CD4-positive, CD25-positive, alpha-beta regulatory T cell (primary cell): ENCODE measurements around the gene SRC. TPM values are rescaled to one million over a fixed set of nuclear protein-coding genes. Genes with fewer than 3 reads are reported as not detected.

ENCODE experiments used
- ATAC-seq, 2 donors: fragments of 150-1000 bp; cut with Tn5 transposase; one replicate each; pipeline ENCODE4 v1.10.0; 2021; ENCODE audit warnings: low read depth in 2 of 2, moderate number of reproducible peaks in 2 of 2, moderate library complexity in 1 of 2
- DNase-seq, 3 donors: peaks; one replicate each; pipeline versions ENCODE4 v3.0.0 to v3.0.0-alpha.2; 2012 to 2022; ENCODE audit warnings: mixed read lengths in 1 of 3
- H3K27ac ChIP-seq: one replicate; pipeline ENCODE4 v1.7.0; 2013; ENCODE audit warnings: mild to moderate bottlenecking, low read length; ENCODE audit not compliant: insufficient read depth, poor library complexity, severe bottlenecking
- H3K27me3 ChIP-seq: one replicate; pipeline ENCODE4 v1.7.0; 2013; ENCODE audit warnings: low read length; ENCODE audit not compliant: control insufficient read depth, insufficient read depth
- H3K36me3 ChIP-seq: one replicate; pipeline ENCODE4 v1.7.0; 2013; ENCODE audit warnings: mild to moderate bottlenecking, low read length, moderate library complexity; ENCODE audit not compliant: control insufficient read depth, insufficient read depth
- H3K4me1 ChIP-seq: 2 replicates; pipeline ENCODE4 v1.7.0; 2013; ENCODE audit warnings: mild to moderate bottlenecking, low read length; ENCODE audit not compliant: insufficient read depth, control insufficient read depth, poor library complexity, severe bottlenecking
- H3K4me3 ChIP-seq: one replicate; pipeline ENCODE4 v1.7.0; 2013; ENCODE audit warnings: low read depth, mild to moderate bottlenecking, low read length, moderate library complexity
- H3K9me3 ChIP-seq, 2 experiments: 1 replicate in 1 of 2; 2 replicates in 1 of 2; pipeline ENCODE4 v1.7.0; 2013; ENCODE audit warnings: low read length in 2 of 2, mild to moderate bottlenecking in 1 of 2, moderate library complexity in 1 of 2; ENCODE audit not compliant: control insufficient read depth in 2 of 2
- H3K27ac Mint-ChIP-seq, 3 donors: one replicate each; pipeline ENCODE4 v1.8.0; 2020 to 2022; ENCODE audit warnings: mild to moderate bottlenecking in 3 of 3, mixed read lengths in 3 of 3, moderate library complexity in 2 of 3
- H3K27me3 Mint-ChIP-seq: one replicate; pipeline ENCODE4 v1.8.0; 2022; ENCODE audit warnings: mild to moderate bottlenecking, mixed read lengths
- H3K36me3 Mint-ChIP-seq: one replicate; pipeline ENCODE4 v1.8.0; 2020; ENCODE audit warnings: mixed read lengths
- H3K4me1 Mint-ChIP-seq, 4 donors: one replicate each; pipeline ENCODE4 v1.8.0; 2020 to 2022; ENCODE audit warnings: mixed read lengths in 4 of 4, mild to moderate bottlenecking in 1 of 4
- H3K4me3 Mint-ChIP-seq, 4 donors: one replicate each; pipeline ENCODE4 v1.8.0; 2020 to 2022; ENCODE audit warnings: mild to moderate bottlenecking in 4 of 4, mixed read lengths in 4 of 4, moderate library complexity in 3 of 4
- H3K9me3 Mint-ChIP-seq, 7 donors: one replicate each; pipeline ENCODE4 v1.8.0; 2020 to 2022; ENCODE audit warnings: mixed read lengths in 7 of 7, mild to moderate bottlenecking in 3 of 7, moderate library complexity in 2 of 7
- polyA plus RNA-seq, 4 donors: library from polyadenylated mRNA; unstranded; fragments of 300-500 nt; fragmentation: Illumina TruSeq; gene quantifications; one replicate each; pipeline ENCODE4 v1.2.3, GENCODE V29; 2021
- total RNA-seq: library from RNA; stranded (reverse); gene quantifications from one replicate; pipeline ENCODE4 v1.2.3, GENCODE V29; 2022

Gene SRC
- total and polyA plus RNA-seq, 5 donors from 2014 or later = 0.29 to 5.5 (median 0.56) TPM; not detected in 1

- Mint-ChIP-seq H3K4me1 (peaks cover 0 to 15% (median 0%) of the 10 kb centered on the region in 4 donors), H3K36me3 (no peaks in the 10 kb centered on the region), H3K27ac (no peak overlapping the region), H3K9me3 (no peaks in the 10 kb centered on the region), H3K27me3 (peaks cover 12% of the 10 kb centered on the region), H3K4me3 (no peak overlapping the region)
- DNase-seq (peak in 1 of 3 donors; percentile 29), ATAC-seq (no peak)
- H3K36me3 ChIP-seq = no peaks in the 10 kb centered on the region
- H3K27me3 ChIP-seq = no peaks in the 10 kb centered on the region
- H3K27ac ChIP-seq = no peak overlapping the region
- peaks cover 3% of the 10 kb centered on the region for H3K4me1 ChIP-seq
- peak overlapping the region; percentile 12 for H3K4me3 ChIP-seq
- H3K9me3 ChIP-seq = no peaks in the 10 kb centered on the region
Measured at GRCh38 chr20:37411408-37412219, 65.7 kb downstream of the SRC start.

GRCh38 chr20:37413023-37413334, 67.0 kb downstream of the SRC start:
- Mint-ChIP-seq H3K4me3 (no peak overlapping the region), H3K36me3 (no peaks in the 10 kb centered on the region), H3K4me1 (peaks cover 0 to 5% (median 0%) of the 10 kb centered on the region in 4 donors), H3K9me3 (no peaks in the 10 kb centered on the region), H3K27me3 (no peaks in the 10 kb centered on the region), H3K27ac (no peak overlapping the region)
- H3K4me3 ChIP-seq = no peak overlapping the region
- ATAC-seq (no peak), DNase-seq (no peak)
- H3K27me3 ChIP-seq = no peaks in the 10 kb centered on the region
- no peaks in the 10 kb centered on the region for H3K36me3 ChIP-seq
- no peak overlapping the region for H3K27ac ChIP-seq
- H3K4me1 ChIP-seq = no peaks in the 10 kb centered on the region
- H3K9me3 ChIP-seq = no peaks in the 10 kb centered on the region

- Mint-ChIP-seq H3K36me3 (no peaks in the 10 kb centered on the region), H3K27me3 (no peaks in the 10 kb centered on the region), H3K27ac (no peak overlapping the region), H3K4me1 (peaks cover 0 to 5% (median 0%) of the 10 kb centered on the region in 4 donors), H3K9me3 (no peaks in the 10 kb centered on the region), H3K4me3 (peak overlapping the region in 3 of 4 donors; percentile 25 to 72 (median 48))
- H3K4me1 ChIP-seq = no peaks in the 10 kb centered on the region
- no peak for DNase-seq
- no peak overlapping the region for H3K4me3 ChIP-seq
- no peaks in the 10 kb centered on the region for H3K36me3 ChIP-seq
- H3K27ac ChIP-seq = no peak overlapping the region
- no peak for ATAC-seq
- H3K27me3 ChIP-seq = no peaks in the 10 kb centered on the region
- no peaks in the 10 kb centered on the region for H3K9me3 ChIP-seq
Measured at GRCh38 chr20:37413379-37413778, 67.4 kb downstream of the SRC start.

GRCh38 chr20:37414224-37415035, 68.5 kb downstream of the SRC start:
- Histone ChIP-seq H3K27me3 (no peaks in the 10 kb centered on the region), H3K27ac (no peak overlapping the region), H3K9me3 (no peaks in the 10 kb centered on the region), H3K36me3 (no peaks in the 10 kb centered on the region), H3K4me3 (no peak overlapping the region), H3K4me1 (no peaks in the 10 kb centered on the region)
- no peaks in the 10 kb centered on the region for H3K27me3 Mint-ChIP-seq
- no peaks in the 10 kb centered on the region for H3K36me3 Mint-ChIP-seq
- H3K4me1 Mint-ChIP-seq = no peaks in the 10 kb centered on the region
- no peaks in the 10 kb centered on the region for H3K9me3 Mint-ChIP-seq
- no peak overlapping the region for H3K4me3 Mint-ChIP-seq
- no peak for DNase-seq
- ATAC-seq = no peak
- peak overlapping the region in 1 of 3 donors; percentile 32 for H3K27ac Mint-ChIP-seq

GRCh38 chr20:37415118-37416085, 69.5 kb downstream of the SRC start:
- no peaks in the 10 kb centered on the region for H3K27me3 ChIP-seq
- no peaks in the 10 kb centered on the region for H3K27me3 Mint-ChIP-seq
- no peaks in the 10 kb centered on the region for H3K9me3 Mint-ChIP-seq

GRCh38 chr20:37416100-37416847, 70.3 kb downstream of the SRC start:
- H3K9me3 ChIP-seq = no peaks in the 10 kb centered on the region
- Mint-ChIP-seq H3K4me3 (no peak overlapping the region), H3K9me3 (no peaks in the 10 kb centered on the region), H3K4me1 (peaks cover 0 to 2% (median 0%) of the 10 kb centered on the region in 4 donors), H3K27me3 (peaks cover 6% of the 10 kb centered on the region), H3K36me3 (no peaks in the 10 kb centered on the region), H3K27ac (no peak overlapping the region)
- H3K27ac ChIP-seq = no peak overlapping the region
- no peaks in the 10 kb centered on the region for H3K36me3 ChIP-seq
- no peak overlapping the region for H3K4me3 ChIP-seq
- H3K4me1 ChIP-seq = no peaks in the 10 kb centered on the region
- H3K27me3 ChIP-seq = no peaks in the 10 kb centered on the region
- no peak for DNase-seq
- no peak for ATAC-seq

More at GRCh38 chr20:37415118-37416085, 69.5 kb downstream of the SRC start:
- Histone ChIP-seq H3K36me3 (no peaks in the 10 kb centered on the region), H3K27ac (no peak overlapping the region), H3K9me3 (no peaks in the 10 kb centered on the region), H3K4me1 (no peaks in the 10 kb centered on the region), H3K4me3 (no peak overlapping the region)
- no peaks in the 10 kb centered on the region for H3K36me3 Mint-ChIP-seq
- peak overlapping the region in 1 of 3 donors; percentile 32 for H3K27ac Mint-ChIP-seq
- no peaks in the 10 kb centered on the region for H3K4me1 Mint-ChIP-seq
- no peak for ATAC-seq
- no peak for DNase-seq
- H3K4me3 Mint-ChIP-seq = peak overlapping the region in 1 of 4 donors; percentile 69
